ENCODE measurements around the gene OR2AT4. TPM values are rescaled to one million over a fixed set of nuclear protein-coding genes. Genes with fewer than 3 reads are reported as not detected.

OR2AT4 gene
- total RNA-seq, 2 experiments from 2014 or later: not detected

DNA sequence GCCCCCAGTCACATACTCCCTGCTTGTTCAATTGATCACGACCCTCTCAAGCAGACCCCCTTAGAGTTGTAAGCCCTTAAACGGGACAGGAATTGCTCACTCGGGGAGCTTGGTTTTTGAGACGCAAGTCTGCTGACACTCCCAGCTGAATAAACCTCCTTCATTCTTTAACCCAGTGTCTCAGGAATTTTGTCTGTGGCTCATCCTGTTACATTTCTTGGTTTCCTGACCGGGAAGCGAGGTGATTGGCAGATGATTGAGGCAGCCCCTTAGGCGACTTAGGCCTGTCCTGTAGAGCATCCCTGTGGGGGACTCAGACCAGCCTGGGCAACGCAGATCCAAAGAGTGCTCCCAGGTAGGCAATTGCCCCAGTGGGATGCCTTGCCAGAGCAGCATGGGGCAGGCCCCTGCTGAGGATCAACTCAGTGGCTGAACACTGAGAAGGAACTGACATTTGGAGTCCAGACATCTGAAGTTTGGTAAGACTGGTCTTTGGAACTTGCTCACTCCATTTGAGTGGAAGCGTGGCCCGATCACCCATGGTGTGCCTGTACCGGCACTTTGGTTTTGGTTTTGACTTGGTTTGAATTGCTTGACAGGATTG lies 56.4 kb downstream of the OR2AT4 start:
- ChIA-PET CTCF (no interaction called here), POLR2A (no interaction called here)

DNA sequence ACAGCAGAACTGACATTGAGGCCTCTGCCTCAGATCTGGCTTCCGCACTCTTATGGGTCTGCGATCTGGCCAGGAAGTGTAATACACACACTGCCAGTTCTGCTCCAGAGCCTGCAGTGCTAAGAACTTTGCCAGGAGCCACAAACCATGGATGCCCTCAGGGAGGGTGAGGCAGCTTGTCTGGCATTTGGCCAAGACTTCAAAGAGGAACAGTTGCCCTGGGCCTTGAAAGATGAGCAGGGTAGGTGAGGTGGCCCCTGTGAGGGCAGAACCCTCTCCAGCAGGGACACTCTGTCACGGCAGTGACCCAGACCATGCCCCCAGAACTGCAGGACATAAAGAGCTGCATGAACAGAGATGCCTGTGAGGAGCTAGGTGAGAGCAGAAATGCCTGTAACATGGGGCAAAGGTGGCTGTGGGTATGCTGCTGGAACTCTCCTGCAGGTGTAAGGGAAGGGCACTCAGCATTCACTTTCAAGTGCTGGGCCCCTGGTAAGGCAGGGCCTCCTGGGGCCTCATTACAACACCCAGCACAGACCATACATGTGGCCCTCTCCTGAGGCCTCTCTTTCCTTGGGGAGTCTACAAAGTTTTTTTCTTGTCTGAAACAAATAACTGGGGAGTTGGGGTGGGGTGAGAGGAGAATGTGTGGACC lies 60.6 kb downstream of the OR2AT4 start:
- ChIA-PET CTCF (interaction anchor here (1.2 to 3.4 kb wide), 2 partner anchors 13 to 213 kb away, joined by 4 to 9 read pairs; no protein-coding TSS in a partner anchor), POLR2A (no interaction called here)

DNA sequence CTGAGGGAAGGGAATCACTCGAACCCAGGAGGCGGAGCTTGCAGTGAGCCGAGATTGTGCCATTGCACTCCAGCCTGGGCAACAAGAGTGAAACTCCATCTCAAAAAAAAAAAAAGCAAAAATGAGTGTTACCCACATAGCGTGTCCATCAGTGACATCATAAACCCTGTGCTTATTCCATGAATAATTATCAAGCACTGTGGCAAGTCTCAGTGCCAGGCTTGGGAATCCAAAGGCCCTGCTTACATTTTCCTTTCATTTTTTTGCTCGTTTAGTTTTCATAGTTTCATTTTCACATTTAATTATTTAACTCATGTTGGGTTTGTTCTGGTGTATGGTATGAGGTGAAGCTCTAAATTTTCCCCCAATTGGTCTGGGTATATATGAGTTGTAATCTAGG lies 61.4 kb downstream of the OR2AT4 start:
- CTCF ChIA-PET: interaction anchor here (0.6 to 3.4 kb wide), 4 partner anchors 12 to 360 kb away, joined by 3 to 9 read pairs (median 4); no protein-coding TSS in a partner anchor
- POLR2A ChIA-PET: no interaction called here

DNA sequence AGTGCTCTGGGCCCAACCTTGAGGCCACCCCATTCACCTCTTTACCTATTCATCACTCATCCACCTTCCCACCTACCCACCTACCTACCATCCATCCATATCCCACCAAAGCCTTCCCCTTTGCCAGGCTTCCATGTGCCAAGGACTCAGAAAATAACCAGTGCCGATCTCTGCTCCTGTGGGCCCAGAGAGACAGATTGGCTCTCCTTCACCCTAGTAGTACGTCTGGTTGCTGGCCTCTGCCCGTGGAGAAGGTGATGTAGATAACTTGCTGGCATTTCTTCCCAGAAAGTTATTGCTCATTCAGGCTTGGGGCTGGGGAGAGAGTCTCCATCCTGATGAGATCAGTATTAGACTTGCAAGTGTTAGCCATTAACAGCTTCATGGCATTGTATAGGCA lies 62.8 kb downstream of the OR2AT4 start:
- CTCF ChIA-PET: interaction anchor here (2.8 to 3.4 kb wide), 2 partner anchors 11 kb away, joined by 9 to 15 read pairs; no protein-coding TSS in a partner anchor
- POLR2A ChIA-PET: no interaction called here

DNA sequence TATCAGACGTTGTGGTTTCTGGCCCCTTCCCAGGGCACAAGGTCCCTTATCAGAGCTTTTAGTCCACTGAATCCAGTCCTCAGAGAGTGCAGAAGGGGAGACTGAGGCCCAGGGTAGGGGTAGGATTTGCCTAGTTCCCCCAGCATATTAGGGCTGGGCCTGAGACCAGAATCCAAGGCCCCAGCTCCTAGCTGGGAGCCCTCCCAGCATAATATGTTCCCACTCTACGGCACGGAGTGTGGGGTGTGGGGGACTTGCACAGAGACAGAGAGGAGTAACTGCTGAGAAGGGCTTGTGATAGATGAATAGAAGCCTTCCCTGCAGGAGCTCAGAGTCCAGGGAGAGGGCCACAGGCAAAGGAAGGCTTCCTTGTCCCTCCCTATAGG lies 64.1 kb downstream of the OR2AT4 start:
- ChIA-PET POLR2A (no interaction called here), CTCF (interaction anchor here (0.6 to 3.3 kb wide), 7 partner anchors 10 to 308 kb away, joined by 3 to 15 read pairs (median 4); no protein-coding TSS in a partner anchor)

DNA sequence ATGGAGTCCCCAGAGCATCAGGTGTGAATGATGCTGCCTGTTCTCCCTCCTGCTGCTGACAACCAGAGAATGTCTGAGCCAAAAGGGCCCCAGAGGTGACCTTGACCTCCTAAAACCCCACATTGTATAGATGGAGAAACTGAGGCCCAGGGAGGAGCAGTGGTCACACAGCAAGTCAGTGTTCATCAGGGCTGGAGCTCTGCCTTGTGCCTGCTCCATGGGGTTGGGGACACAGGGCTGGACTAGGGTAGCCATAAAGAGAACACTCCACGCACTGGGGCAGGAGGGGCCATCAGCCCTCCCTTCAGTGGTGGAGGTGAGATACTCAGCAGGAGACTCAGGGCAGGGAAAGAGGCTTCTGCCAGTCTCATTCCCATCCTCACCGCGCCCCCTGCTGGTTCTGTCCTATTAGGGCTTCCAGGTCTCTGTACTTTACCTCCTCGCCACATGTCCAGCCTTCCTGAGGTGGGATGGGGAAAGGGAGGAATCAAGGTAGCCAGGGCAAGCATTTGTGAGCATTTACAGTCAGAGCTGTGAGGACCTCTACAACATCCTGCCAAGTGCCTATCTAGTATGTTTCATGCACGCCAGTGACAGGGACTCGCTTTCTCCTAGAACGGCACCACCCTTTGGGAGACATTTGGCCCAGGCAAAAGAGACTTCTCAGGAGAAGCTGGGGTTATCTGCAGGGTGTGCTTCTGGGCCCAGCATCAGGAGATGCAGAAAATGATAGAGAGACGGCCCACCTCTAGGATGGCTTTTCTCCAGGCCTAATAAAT lies 64.7 kb downstream of the OR2AT4 start:
- ChIA-PET POLR2A (no interaction called here), CTCF (interaction anchor here (0.6 to 3.3 kb wide), 8 partner anchors 9 to 308 kb away, joined by 3 to 15 read pairs (median 4); no protein-coding TSS in a partner anchor)

Other genes starting within 250 kb of the OR2AT4 start
- 10 to 100 TPM; 31.0 to 34.6 TPM for gene XRRA1, start 147.8 kb downstream of the OR2AT4 start, total RNA-seq
- gene SPCS2, start 147.6 kb downstream of the OR2AT4 start, total RNA-seq: 100 to 1,000 TPM; 145 to 159 TPM
- 10 to 100 TPM; 15.6 to 15.7 TPM for gene NEU3, start 107.9 kb downstream of the OR2AT4 start, total RNA-seq
- gene SLCO2B1, start 54.2 kb upstream of the OR2AT4 start, total RNA-seq: not detected
- under 1 TPM; 0.13 to 0.19 TPM for gene TPBGL, start 143.9 kb upstream of the OR2AT4 start, total RNA-seq